GM19328 (cell line): ENCODE results near the gene GRAMD2B.
"Not testable (repeated sequence)": the region's sequence is repeated elsewhere in the genome, so short reads cannot be mapped to it uniquely, and the experiment has no call there.

ENCODE experiments used
- ATAC-seq: cut with Tn5 transposase; IDR thresholded peaks from one replicate; pipeline ENCODE4 v1.9.1; 2021; ENCODE audit warnings: mild to moderate bottlenecking, moderate library complexity; ENCODE audit not compliant: unreplicated experiment

GRAMD2B gene

GRCh38 chr5:126509339-126509738 lies 86.1 kb downstream of the GRAMD2B start:
- no peak for ATAC-seq

- ATAC-seq, result no peak
Measured at GRCh38 chr5:126511961-126512360, 88.8 kb downstream of the GRAMD2B start.

- ATAC-seq, result no peak
Measured at GRCh38 chr5:126512451-126512850, 89.2 kb downstream of the GRAMD2B start.

GRCh38 chr5:126513302-126513701 lies 90.1 kb downstream of the GRAMD2B start:
- no peak for ATAC-seq

- no peak for ATAC-seq
Measured at GRCh38 chr5:126513703-126514102, 90.5 kb downstream of the GRAMD2B start.

- ATAC-seq, result no peak
Measured at GRCh38 chr5:126514131-126514557, 90.9 kb downstream of the GRAMD2B start.

GRCh38 chr5:126514558-126515141 lies 91.4 kb downstream of the GRAMD2B start:
- no peak for ATAC-seq

GRCh38 chr5:126515337-126515736 lies 92.1 kb downstream of the GRAMD2B start:
- no peak for ATAC-seq

- ATAC-seq, result no peak
Measured at GRCh38 chr5:126516133-126516532, 92.9 kb downstream of the GRAMD2B start.

GRCh38 chr5:126516852-126517251 lies 93.6 kb downstream of the GRAMD2B start:
- no peak for ATAC-seq

GRCh38 chr5:126519223-126519622 lies 96.0 kb downstream of the GRAMD2B start:
- not testable (repeated sequence) for ATAC-seq

GRCh38 chr5:126519637-126520592 lies 96.7 kb downstream of the GRAMD2B start:
- ATAC-seq, result no peak

GRCh38 chr5:126520593-126520953 lies 97.4 kb downstream of the GRAMD2B start:
- no peak for ATAC-seq

- ATAC-seq, result no peak
Measured at GRCh38 chr5:126521130-126521529, 97.9 kb downstream of the GRAMD2B start.

- ATAC-seq, result no peak
Measured at GRCh38 chr5:126523818-126524510, 100.8 kb downstream of the GRAMD2B start.

- ATAC-seq, result no peak
Measured at GRCh38 chr5:126525630-126526245, 102.5 kb downstream of the GRAMD2B start.

- ATAC-seq, result no peak
Measured at GRCh38 chr5:126526493-126526892, 103.3 kb downstream of the GRAMD2B start.

GRCh38 chr5:126527158-126527557 lies 103.9 kb downstream of the GRAMD2B start:
- ATAC-seq, result no peak

GRCh38 chr5:126527892-126528291 lies 104.7 kb downstream of the GRAMD2B start:
- ATAC-seq, result no peak

GRCh38 chr5:126531543-126532120 lies 108.4 kb downstream of the GRAMD2B start:
- ATAC-seq, result no peak

GRCh38 chr5:126534553-126534952 lies 111.3 kb downstream of the GRAMD2B start:
- no peak for ATAC-seq
